Neural progenitor cell (in vitro differentiated cells): ENCODE measurements around the gene PM20D2.

Experiments used
- CTCF ChIP-seq: fragments of 200-600 bp; sonication (generic); IDR thresholded peaks from 2 replicates; pipeline ENCODE4 v1.5.1; 2017; ENCODE audit warnings: antibody characterized with exemption, mild to moderate bottlenecking
- EZH2 ChIP-seq: fragments of 200-600 bp; sonication (generic); IDR thresholded peaks from 2 replicates; pipeline ENCODE4 v1.6.1; 2017; ENCODE audit warnings: antibody characterized with exemption, mild to moderate bottlenecking, moderate library complexity

DNA sequence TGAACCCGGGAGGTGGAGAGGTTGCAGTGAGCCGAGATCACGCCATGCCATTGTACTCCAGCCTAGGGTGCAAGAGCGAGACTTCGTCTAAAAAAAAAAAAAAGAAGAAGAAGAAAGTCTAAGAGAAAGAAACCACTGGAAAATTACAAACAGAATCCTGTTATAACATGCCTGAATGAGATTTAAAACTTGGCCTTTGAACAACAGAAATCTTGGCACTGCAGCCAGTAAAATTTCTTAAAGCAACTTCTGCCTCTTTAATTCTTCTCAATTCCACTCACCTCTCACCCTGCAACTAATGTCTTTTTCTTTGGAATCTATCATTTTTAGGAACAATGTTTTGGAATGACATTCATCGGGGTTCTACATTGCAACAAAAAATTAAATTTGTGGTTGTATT lies 26.3 kb downstream of the PM20D2 start:
- TF ChIP-seq CTCF (no peak), EZH2 (no peak)
